Activated CD8-positive, alpha-beta memory T cell treated with anti-CD3 and anti-CD28 coated beads for 48 hours (primary cell): ENCODE measurements around the gene ADAMTS16.

Experiments used
- DNase-seq, 3 experiments: peaks; one replicate each; pipeline ENCODE4 v3.0.0-alpha.2; 2020; ENCODE audit warnings: low read depth in 2 of 3, low spot score in 2 of 3

The ADAMTS16 gene

DNA sequence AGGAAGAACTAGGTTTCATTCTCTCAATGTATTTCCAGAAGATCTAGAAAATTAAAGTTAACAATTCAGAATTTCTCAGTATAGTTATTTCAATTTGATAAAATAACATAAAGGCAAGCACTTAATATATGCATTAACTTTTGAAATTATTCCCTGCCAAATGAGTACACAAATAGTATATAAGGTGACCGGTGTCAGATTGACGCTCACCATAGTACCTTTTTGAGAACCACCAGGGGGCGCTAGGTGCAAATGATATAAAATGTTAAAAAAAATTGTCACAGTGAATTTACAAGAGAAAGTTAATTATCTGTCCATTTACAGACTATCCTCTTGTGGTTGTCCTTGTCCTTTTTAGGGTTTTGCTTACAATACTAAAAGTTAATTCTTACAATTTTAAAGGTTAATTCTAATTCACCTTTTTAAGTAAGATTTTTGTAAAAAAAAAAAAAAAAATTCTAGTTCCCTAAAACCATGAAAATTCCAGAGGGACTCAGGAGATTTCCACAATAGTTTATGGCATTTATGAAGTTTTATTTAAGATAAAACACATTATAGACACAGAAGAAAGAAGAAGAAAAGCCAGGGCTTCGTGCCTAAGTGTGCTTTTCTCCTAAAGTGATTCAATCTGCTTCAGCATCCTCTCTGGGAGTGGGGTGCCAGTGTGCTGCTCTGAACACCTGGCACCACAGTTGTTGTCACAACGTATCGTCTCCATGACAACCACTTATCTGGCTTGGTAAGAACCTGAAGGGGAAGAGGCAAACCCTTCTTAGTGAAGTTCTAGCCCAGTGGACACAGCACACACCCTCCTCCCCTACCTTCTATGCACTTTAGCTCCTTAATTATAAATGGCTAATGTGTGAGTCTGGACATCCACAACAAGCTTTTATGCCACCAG lies 1.7 kb downstream of the ADAMTS16 start:
- DNase-seq, result peak in 1 of 3 experiments; percentile 31

DNA sequence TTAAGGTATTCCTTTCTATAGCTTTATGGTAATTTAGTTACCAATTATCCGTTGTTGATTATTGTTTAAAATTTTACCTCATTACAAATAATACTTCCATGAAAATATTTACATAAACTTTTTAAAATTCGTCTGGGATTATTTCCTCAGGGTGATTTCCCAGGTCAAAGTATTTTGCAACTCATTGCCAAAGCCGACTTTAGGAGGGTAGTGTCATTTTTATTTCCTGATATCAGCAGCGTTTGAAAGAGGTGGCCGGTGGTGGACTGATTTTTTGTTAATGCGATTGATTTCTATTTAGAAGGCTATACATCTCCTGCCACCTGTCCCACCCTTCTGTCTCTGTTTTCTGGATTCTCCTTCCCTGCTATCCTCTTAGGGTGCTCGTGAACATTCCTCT lies 4.3 kb downstream of the ADAMTS16 start:
- no peak for DNase-seq

DNA sequence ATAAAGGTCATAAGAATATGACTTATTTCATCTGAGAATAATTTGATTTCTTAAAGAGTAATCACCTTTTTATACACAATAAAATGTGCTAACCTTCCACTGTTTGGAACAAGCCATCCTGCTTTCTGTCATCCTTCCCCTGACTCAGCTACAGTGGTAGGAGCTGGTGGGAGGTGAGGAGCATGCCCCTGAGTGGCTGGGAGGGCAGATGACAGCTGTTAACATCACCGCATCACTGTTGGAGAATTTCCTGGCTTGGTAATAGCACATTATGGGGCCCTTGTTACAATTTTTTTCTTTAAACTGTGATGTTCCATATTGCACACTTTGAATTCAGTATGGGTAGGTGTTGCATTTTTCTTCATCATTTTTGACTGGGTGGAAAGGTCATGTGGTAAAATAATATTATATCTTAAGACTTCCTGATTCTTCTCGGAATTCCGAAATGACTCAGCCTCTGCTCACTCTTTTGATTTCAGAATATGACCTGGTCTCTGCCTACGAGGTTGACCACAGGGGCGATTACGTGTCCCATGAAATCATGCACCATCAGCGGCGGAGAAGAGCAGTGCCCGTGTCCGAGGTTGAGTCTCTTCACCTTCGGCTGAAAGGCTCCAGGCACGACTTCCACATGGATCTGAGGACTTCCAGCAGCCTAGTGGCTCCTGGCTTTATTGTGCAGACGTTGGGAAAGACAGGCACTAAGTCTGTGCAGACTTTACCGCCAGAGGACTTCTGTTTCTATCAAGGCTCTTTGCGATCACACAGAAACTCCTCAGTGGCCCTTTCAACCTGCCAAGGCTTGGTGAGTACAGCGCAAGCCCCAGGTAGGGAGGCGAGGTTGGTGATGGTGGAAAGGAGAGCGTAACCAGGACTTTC lies 5.8 kb downstream of the ADAMTS16 start:
- no peak for DNase-seq

DNA sequence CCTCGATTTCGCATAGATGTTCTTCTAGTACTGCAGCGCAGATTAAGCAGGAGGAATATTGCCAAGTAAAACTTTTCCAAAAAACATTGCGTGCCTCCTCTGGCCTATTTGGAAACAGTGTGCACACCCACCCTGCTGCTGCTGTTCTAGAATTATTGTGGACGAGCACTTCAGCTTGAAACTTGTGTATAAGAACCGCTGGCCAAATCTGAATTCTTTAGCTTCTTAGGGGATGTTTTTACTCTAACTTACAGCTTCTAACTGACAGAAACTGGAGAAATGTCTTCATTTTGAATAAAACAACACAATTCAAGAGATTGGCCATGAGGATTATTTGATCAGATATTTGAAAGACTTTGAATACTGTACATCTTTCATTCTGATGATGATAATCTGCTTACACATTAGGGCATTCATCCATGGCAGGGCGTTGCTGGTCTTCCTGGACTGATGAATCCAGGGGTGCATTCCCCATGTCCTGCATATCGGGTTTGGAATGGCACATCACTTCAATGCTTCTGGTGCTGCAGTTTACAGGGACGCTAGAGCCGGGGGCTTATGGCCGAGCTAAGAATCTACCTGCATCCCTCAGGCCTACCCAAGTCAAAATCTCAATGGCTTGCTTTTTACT lies 6.5 kb downstream of the ADAMTS16 start:
- no peak for DNase-seq

DNA sequence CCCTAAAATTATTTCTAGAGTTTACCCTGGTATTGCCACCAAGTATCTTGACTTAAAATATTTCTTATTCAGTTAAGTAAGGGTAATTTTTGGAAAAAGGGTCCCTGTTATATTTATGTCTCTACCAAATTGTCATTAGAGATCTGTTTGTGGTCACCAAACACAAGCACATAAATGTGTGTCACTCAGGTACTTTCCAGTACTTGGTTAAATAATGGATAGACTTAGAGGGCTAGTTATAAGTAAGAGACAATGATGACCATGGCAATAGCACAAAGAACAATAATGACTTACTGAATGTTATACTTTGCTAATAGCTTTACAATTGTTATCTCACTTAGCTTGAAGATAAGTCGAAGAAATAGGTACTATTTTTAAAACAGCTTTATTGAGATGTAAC lies 9.0 kb downstream of the ADAMTS16 start:
- DNase-seq, result no peak

DNA sequence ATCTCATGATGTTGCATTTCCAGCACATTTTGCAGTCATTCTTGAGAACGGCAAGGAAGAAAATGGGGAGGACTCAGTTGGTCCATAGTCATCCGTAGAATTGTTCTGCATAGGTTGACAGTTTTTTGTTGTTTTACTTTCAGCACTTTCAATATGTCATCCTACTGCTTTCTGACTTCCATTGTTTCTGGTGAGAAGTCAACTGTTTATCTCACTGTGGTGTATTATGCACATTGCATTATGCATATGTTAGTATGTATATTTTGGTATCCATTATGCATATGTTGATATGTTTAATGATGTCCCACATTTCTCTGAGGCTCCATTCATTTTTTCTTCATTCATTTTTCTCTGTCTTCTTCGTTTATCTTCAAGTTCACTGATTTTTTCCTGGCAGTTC lies 10.5 kb downstream of the ADAMTS16 start:
- no peak for DNase-seq

DNA sequence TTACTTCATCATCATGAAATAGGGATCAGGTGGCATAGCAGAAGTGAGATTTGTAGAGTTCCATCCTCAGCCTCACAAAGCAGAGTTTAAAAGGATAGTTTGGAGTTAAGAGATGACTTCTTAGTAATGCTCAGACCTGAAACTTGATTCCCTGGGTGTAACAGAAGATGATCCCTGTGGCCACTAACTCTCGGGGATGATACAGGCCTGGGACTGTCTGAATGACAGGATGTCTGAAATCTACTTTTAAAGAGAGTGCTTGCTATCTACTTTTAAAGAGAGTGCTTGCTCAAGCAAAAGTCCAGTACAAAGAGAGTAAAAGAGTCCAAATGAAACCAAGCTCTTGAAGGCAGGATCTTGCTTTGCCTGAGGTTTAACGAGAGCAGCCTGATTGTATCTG lies 14.6 kb downstream of the ADAMTS16 start:
- DNase-seq, result no peak

DNA sequence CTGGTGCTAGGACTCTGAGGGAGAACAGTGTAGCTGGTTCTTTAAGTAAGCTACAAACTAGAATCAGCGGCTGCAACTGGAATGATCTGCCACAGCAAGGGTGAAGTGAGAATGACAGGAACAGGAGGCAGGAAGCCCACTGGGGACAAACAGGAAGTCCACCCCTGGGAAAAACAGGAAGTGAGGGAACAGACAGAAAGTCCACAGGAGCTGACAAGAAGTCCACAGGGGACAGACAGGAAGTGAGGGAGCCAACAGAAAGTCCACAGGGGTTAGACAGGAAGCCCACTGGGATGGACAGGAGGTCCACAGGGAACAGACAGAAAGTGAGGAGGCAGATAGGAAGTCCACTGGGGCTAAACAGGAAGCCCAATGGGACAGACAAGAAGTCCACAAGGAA lies 15.5 kb downstream of the ADAMTS16 start:
- DNase-seq, result no peak

DNA sequence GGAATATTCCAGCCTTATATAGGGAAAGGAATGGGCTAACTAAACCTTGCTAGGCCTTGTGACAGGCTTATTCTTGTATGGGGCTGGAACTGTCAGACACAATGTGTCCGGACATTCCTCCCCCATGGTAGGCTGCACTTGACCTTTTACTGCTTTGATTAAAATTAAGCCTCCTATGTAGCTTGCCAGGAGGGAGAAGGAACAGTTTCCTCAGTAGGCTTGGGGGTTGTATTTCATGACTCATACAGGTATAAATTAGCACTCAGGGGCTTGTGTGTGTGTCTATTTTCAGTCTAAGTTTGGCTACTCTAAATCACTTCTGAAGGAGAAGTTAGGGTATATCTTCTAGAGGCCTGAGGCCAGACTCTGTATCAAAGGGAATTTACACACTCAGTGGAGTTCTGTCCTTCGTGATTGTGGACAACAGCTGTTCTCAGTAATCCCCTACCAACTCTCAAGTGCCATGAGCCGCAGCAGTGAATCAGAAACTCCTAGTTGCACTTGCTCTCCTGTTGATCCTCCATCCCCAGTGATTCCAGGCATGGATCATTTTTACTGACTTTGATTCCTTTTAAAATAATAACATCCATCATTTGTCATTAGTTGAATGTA lies 16.4 kb downstream of the ADAMTS16 start:
- no peak for DNase-seq

DNA sequence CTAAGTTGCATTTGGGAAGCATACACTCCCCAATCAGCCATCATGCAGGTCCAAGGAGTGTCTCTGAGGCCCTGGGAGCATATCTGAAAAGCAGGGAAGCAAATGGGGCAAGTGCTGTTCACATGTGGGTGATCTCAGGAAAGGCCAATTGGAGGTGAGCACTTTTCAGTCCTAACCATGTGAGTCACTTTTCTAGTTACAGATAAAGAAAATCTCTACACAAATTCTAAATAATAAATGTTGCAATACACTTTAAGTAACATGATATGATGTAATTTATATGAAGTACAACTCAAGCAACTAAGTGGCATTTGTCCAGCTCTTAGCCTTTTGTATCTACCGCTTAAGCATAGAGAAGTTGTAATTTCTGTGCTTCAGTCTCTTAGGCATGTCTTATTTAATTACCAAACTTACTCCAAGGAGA lies 18.4 kb downstream of the ADAMTS16 start:
- DNase-seq, result no peak

DNA sequence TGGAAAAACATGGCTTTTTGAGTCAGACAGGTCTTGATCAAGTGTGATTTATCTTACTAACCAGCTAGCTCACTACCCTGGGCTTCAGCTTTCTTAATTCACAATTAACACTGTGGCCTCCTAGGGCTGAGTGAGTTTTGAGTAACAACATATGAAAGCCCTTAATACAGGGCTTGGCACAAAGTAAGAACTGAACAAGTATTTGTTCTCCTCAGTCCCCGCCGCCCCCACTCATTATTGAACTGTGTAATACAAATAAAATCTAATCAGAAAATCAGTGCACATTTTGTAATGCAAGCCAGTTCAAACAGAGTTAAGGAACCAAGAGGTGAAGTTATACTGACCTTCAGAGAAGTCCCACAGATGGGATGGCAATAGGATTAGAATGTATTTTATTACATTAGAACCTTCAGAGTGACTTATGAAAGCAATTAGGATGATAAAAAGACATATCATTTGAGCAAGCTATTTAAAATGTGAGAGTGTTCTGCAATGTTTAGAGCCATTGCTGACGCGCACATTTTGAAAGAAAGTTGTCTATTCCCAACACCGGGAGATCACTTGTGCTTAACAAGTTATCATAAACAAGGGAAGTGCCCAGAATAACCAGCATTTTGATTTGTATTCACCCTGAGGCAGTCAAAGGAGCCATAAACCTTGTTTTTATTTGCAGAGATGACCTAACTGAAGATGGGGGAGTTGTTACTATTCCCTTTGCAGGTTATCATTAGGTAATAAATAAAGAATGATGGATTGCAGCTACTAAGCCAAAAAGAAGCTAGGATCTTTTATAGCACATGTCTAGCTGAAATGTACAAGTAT lies 19.4 kb downstream of the ADAMTS16 start:
- DNase-seq, result no peak

DNA sequence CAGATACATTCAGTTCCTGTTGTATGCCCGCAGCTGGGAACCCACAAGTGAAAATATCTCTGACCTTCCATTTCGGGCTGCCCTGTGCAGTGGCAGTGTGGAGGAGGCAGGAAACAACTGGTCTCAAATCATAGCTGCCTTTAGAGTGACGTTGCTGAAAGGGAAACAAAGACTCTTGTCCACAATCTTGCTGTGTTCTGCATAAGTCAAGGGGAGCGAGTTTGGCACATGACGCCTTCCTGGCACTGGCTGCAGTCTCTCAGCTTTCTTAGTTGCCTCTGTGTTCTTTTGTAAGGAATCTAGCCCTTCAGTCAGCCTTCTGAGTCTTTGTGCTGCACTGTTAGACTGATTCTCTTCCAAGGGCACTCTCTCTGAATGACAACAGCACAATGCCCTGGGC lies 24.0 kb downstream of the ADAMTS16 start:
- no peak for DNase-seq

DNA sequence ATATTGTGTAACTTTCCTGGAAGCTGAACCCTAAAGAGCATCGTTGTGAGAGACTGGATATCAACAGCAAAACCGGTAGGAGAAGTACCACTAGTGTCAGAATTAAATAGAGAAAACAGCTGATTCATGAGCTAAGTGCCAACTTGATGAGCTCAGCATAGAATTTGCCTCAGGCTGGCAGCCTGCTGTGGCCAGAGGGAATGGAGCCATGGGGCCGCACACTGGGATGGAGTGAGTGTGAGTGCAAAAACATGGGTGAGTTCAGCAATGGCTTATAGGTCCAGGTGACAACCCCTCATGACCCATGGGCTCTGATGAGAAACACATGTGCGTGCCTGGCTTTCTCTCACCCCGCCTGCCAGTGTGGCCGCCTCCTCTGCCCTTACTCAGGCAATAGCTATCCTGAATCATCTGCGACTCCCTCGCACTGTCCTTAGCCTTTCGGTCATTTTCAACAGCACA lies 25.4 kb downstream of the ADAMTS16 start:
- no peak for DNase-seq

DNA sequence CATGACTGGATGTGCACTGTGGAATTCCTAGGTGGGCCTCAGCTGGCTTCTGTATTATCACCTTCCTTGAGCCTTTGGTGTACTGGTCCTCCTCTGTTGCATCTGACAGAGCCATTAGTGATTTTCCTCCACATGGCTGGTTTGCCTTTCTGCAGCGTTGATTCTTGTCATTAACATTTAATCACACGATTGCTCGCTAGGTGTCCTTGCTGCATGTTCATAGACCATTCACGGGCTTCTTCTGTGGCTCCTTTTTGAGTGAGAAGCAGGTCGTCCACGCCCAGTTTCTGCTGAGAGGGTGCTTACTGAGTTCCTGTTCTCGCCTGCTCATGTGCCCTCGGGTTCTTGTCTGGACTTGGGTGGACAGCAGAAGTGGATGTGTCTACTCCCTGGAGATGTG lies 29.3 kb downstream of the ADAMTS16 start:
- DNase-seq, result no peak

DNA sequence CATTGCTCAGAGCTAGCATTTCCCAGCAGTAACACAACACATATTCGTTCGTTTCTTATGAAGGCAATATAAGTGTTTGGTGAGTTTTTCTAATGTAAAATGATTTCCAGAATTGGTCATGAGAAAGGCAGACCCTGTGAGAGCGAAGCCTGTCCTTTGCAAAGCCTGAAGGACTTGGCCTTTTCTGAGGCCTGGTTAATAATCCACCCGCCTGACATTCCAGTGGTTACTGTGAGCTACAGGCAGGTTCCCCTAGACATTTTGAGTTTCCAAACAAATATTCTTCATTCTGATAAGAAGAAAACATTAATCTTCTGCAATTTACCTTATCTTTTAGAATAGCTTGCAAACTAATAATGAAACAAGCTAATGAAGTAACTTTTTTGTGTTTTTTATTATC lies 38.0 kb downstream of the ADAMTS16 start:
- DNase-seq, result no peak

DNA sequence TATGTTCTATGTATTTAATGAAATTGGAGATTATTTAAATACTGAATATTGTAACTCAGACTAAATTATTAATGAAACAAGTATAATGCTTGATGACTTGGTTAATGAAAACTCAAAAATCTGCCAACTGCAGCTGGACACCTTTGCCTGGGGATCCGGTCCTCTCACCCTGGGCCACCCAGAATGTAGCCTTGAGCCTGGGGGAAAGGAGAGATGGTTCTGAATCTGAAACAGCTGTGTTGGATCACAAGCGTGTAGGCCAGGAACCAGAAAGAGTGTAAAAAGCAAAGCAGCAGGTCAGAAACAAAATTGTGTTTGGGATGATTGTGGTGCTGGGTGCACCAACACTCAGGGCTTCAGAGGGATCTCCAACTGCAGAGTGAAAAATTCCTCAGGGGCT lies 38.5 kb downstream of the ADAMTS16 start:
- no peak for DNase-seq

DNA sequence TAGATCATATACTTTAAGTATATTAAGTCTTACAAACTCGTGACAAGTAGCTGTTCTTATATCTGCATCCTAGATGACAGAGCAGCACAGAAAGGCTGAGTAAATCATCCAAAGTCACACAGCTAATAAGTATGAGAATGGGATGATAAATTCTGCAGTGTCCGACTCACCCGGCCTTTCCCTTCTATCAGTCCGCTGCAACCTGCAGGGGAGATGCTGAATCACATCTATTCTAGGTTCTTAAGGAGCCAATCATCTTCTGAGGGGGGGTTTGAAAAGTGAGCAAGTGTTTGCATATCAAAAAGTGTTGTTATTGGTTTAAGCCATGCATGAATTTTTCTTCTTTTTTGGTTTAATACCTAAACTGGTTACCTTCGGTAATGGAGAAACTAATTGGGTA lies 38.9 kb downstream of the ADAMTS16 start:
- no peak for DNase-seq

DNA sequence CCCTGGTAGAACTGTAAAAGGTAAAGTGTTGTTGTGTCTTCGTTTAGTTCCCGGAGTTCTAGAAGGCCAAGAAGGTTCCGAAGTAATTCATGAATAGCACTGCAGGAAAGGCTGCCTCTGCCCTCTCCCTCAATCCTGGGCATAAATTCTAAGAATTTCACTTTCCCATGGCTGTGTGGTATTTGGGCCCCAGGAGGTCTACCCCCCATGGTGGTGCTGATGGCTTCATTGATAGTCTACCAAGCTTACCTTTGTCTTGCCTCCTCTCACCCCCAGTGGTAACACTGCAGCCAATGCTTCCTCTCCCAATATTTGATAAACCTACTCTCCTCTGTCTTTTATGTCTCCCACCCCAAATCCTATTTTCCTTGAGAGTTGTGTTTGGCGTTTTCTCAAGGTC lies 39.5 kb downstream of the ADAMTS16 start:
- no peak for DNase-seq

DNA sequence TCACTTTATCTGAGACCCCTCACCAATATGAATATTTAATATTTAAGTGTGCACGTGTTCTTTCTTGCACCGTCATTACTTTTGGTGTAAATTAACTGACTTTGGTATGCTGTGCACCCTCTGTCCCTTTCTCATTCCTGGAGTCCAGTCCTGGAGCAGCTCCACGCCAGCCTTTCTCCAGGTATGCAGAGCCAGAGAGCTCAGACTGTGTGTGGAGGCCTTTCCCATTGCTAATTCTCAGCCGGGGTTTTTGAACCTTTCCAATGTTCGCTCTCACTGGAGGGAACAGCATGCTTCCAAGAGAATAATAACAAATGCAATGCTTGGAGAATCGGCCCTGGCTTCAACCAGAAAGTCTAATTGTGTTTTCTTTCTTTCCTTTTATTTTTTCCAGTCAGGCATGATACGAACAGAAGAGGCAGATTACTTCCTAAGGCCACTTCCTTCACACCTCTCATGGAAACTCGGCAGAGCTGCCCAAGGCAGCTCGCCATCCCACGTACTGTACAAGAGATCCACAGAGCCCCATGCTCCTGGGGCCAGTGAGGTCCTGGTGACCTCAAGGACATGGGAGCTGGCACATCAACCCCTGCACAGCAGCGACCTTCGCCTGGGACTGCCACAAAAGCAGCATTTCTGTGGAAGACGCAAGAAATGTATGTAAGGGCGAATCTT lies 41.7 kb downstream of the ADAMTS16 start:
- DNase-seq, result no peak
